Fibroblast of skin of left biceps (primary cell): ENCODE measurements around the gene LAMP2.
A peak's percentile ranks its signal among the peaks of the same experiment; 100 is the strongest.

Experiments
- DNase-seq, 2 experiments: peaks; one replicate each; pipeline ENCODE4 v3.0.0-alpha.2; 2013; ENCODE audit warnings: low read depth in 2 of 2

Gene LAMP2

GRCh38 chrX:120457766-120458180 is 11.3 kb downstream of the LAMP2 start:
- DNase-seq: peak in 1 of 2 experiments; percentile 51

GRCh38 chrX:120456973-120457372 is 12.1 kb downstream of the LAMP2 start:
- peak in 1 of 2 experiments; percentile 38 for DNase-seq

GRCh38 chrX:120453985-120454384 is 15.1 kb downstream of the LAMP2 start:
- DNase-seq: no peak

- no peak for DNase-seq
Measured at GRCh38 chrX:120452131-120452530, 17.0 kb downstream of the LAMP2 start.

- no peak for DNase-seq
Measured at GRCh38 chrX:120450163-120450562, 18.9 kb downstream of the LAMP2 start.

- DNase-seq: no peak
Measured at GRCh38 chrX:120446498-120446897, 22.6 kb downstream of the LAMP2 start.

GRCh38 chrX:120439921-120440320 is 29.2 kb downstream of the LAMP2 start:
- DNase-seq: no peak

- DNase-seq: no peak
Measured at GRCh38 chrX:120429776-120430540, 39.1 kb downstream of the LAMP2 start.

- no peak for DNase-seq
Measured at GRCh38 chrX:120428309-120428708, 40.8 kb downstream of the LAMP2 start.

- DNase-seq: peak; percentile 2 to 13
Measured at GRCh38 chrX:120426599-120426998, 42.5 kb downstream of the LAMP2 start.

GRCh38 chrX:120419463-120419862 is 49.6 kb downstream of the LAMP2 start:
- no peak for DNase-seq

- no peak for DNase-seq
Measured at GRCh38 chrX:120408168-120408567, 60.9 kb downstream of the LAMP2 start.

GRCh38 chrX:120406638-120407037 is 62.5 kb downstream of the LAMP2 start:
- no peak for DNase-seq

GRCh38 chrX:120402369-120402768 is 66.7 kb downstream of the LAMP2 start:
- DNase-seq: no peak

GRCh38 chrX:120401301-120401700 is 67.8 kb downstream of the LAMP2 start:
- no peak for DNase-seq

GRCh38 chrX:120380699-120381098 is 88.4 kb downstream of the LAMP2 start:
- no peak for DNase-seq

- no peak for DNase-seq
Measured at GRCh38 chrX:120379937-120380681, 89.0 kb downstream of the LAMP2 start.

- no peak for DNase-seq
Measured at GRCh38 chrX:120378570-120378969, 90.5 kb downstream of the LAMP2 start.
